SK-N-SH treated with all-trans-retinoic acid at 6 μM for 48 hours (cell line): ENCODE results near the gene OGT.

Experiments
- ATAC-seq: fragments of 200-7000 bp; cut with Tn5 transposase; 3 replicates; pipeline ENCODE4 v1.9.1; 2020; ENCODE audit warnings: mild to moderate bottlenecking, moderate library complexity
- BACH2 ChIP-seq: fragments of 250-450 bp; sonication (Bioruptor Pico); IDR thresholded peaks from 2 replicates; pipeline ENCODE4 v1.9.0; 2021; ENCODE audit warnings: mild to moderate bottlenecking, borderline replicate concordance
- CSDC2 ChIP-seq: fragments of 250-450 bp; sonication (Bioruptor Pico); IDR thresholded peaks from 2 replicates; pipeline ENCODE4 v1.5.0; 2020; ENCODE audit warnings: mild to moderate bottlenecking, moderate library complexity
- CSRNP3 ChIP-seq: fragments of 250-450 bp; sonication (Bioruptor Pico); IDR thresholded peaks from 2 replicates; pipeline ENCODE4 v1.5.1; 2021; ENCODE audit warnings: mild to moderate bottlenecking, moderate library complexity
- ESRRG ChIP-seq: fragments of 250-450 bp; sonication (Bioruptor Pico); IDR thresholded peaks from 2 replicates; pipeline ENCODE4 v1.6.1; 2021; ENCODE audit warnings: mild to moderate bottlenecking
- GLIS3 ChIP-seq: fragments of 250-450 bp; sonication (Bioruptor Pico); IDR thresholded peaks from 2 replicates; pipeline ENCODE4 v1.5.0; 2020; ENCODE audit warnings: mild to moderate bottlenecking, moderate library complexity
- ISL1 ChIP-seq: fragments of 250-450 bp; sonication (Bioruptor Pico); IDR thresholded peaks from 2 replicates; pipeline ENCODE4 v2.1.2; 2022; ENCODE audit warnings: mild to moderate bottlenecking, moderate library complexity
- POU6F1 ChIP-seq: fragments of 250-450 bp; sonication (Bioruptor Pico); IDR thresholded peaks from 2 replicates; pipeline ENCODE4 v1.8.0; 2021; ENCODE audit warnings: low read depth, mild to moderate bottlenecking, moderate library complexity, borderline replicate concordance
- PPARA ChIP-seq: fragments of 250-450 bp; sonication (Bioruptor Pico); IDR thresholded peaks from 2 replicates; pipeline ENCODE4 v1.5.0; 2020; ENCODE audit warnings: mild to moderate bottlenecking, borderline replicate concordance
- RARB ChIP-seq: fragments of 250-450 bp; sonication (Bioruptor Pico); IDR thresholded peaks from 2 replicates; pipeline ENCODE4 v1.8.0; 2021; ENCODE audit warnings: mild to moderate bottlenecking, moderate library complexity
- TCF4 ChIP-seq: fragments of 250-450 bp; sonication (Bioruptor Pico); IDR thresholded peaks from 2 replicates; pipeline ENCODE4 v1.8.0; 2021; ENCODE audit warnings: mild to moderate bottlenecking, moderate library complexity, borderline replicate concordance
- TOX ChIP-seq: fragments of 250-450 bp; sonication (Bioruptor Pico); IDR thresholded peaks from 2 replicates; pipeline ENCODE4 v1.8.0; 2021; ENCODE audit warnings: mild to moderate bottlenecking, moderate library complexity, borderline replicate concordance
- TSHZ2 ChIP-seq: fragments of 250-450 bp; sonication (Bioruptor Pico); IDR thresholded peaks from 2 replicates; pipeline ENCODE4 v1.5.0; 2020; ENCODE audit warnings: mild to moderate bottlenecking, moderate library complexity
- ZC3H10 ChIP-seq: fragments of 250-450 bp; sonication (Bioruptor Pico); IDR thresholded peaks from 2 replicates; pipeline ENCODE4 v1.5.1; 2021; ENCODE audit warnings: mild to moderate bottlenecking, moderate library complexity
- ZFP3 ChIP-seq: fragments of 250-450 bp; sonication (Bioruptor Pico); IDR thresholded peaks from 2 replicates; pipeline ENCODE4 v1.5.0; 2020; ENCODE audit warnings: mild to moderate bottlenecking, moderate library complexity
- ZNF565 ChIP-seq: fragments of 450-650 bp; formaldehyde crosslinking; conservative IDR thresholded peaks from 2 replicates; pipeline ENCODE4 v1.5.0; 2020; ENCODE audit warnings: low read depth, mild to moderate bottlenecking, moderate library complexity
- ZNF70 ChIP-seq: fragments of 450-650 bp; formaldehyde crosslinking; IDR thresholded peaks from 2 replicates; pipeline ENCODE4 v1.5.0; 2020; ENCODE audit warnings: mild to moderate bottlenecking, moderate library complexity
- ZNF8 ChIP-seq: fragments of 450-650 bp; formaldehyde crosslinking; IDR thresholded peaks from 2 replicates; pipeline ENCODE4 v1.5.0; 2020; ENCODE audit warnings: mild to moderate bottlenecking, moderate library complexity
- TF ChIP-seq, protein P1 (sequence below): fragments of 250-450 bp; sonication (Bioruptor Pico); IDR thresholded peaks from 2 replicates; pipeline ENCODE4 v1.8.0; 2020; ENCODE audit warnings: mild to moderate bottlenecking, moderate library complexity, borderline replicate concordance
- TF ChIP-seq, protein P2 (sequence below): fragments of 250-450 bp; sonication (Bioruptor Pico); IDR thresholded peaks from 2 replicates; pipeline ENCODE4 v1.5.1; 2020; ENCODE audit warnings: low read depth, mild to moderate bottlenecking, moderate library complexity

OGT gene

GRCh38 chrX:71549986-71550385 is 17.1 kb downstream of the OGT start:
- TF ChIP-seq ZC3H10 (no peak), ISL1 (no peak), ZNF565 (CRISPR knock-in tag) (no peak), BACH2 (CRISPR knock-in tag) (no peak), TSHZ2 (CRISPR knock-in tag) (no peak), CSDC2 (CRISPR knock-in tag) (no peak), ESRRG (CRISPR knock-in tag) (no peak), TCF4 (no peak), ZNF8 (CRISPR knock-in tag) (no peak), POU6F1 (no peak), PPARA (CRISPR knock-in tag) (no peak), ZFP3 (CRISPR knock-in tag) (no peak), GLIS3 (CRISPR knock-in tag) (no peak), CSRNP3 (CRISPR knock-in tag) (no peak), TOX (no peak), RARB (CRISPR knock-in tag) (no peak), ZNF70 (CRISPR knock-in tag) (no peak)
- TF ChIP-seq, protein P1, sequence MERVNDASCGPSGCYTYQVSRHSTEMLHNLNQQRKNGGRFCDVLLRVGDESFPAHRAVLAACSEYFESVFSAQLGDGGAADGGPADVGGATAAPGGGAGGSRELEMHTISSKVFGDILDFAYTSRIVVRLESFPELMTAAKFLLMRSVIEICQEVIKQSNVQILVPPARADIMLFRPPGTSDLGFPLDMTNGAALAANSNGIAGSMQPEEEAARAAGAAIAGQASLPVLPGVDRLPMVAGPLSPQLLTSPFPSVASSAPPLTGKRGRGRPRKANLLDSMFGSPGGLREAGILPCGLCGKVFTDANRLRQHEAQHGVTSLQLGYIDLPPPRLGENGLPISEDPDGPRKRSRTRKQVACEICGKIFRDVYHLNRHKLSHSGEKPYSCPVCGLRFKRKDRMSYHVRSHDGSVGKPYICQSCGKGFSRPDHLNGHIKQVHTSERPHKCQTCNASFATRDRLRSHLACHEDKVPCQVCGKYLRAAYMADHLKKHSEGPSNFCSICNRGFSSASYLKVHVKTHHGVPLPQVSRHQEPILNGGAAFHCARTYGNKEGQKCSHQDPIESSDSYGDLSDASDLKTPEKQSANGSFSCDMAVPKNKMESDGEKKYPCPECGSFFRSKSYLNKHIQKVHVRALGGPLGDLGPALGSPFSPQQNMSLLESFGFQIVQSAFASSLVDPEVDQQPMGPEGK (CRISPR knock-in tag): no peak
- TF ChIP-seq, protein P2, sequence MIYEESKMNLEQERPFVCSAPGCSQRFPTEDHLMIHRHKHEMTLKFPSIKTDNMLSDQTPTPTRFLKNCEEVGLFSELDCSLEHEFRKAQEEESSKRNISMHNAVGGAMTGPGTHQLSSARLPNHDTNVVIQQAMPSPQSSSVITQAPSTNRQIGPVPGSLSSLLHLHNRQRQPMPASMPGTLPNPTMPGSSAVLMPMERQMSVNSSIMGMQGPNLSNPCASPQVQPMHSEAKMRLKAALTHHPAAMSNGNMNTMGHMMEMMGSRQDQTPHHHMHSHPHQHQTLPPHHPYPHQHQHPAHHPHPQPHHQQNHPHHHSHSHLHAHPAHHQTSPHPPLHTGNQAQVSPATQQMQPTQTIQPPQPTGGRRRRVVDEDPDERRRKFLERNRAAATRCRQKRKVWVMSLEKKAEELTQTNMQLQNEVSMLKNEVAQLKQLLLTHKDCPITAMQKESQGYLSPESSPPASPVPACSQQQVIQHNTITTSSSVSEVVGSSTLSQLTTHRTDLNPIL (CRISPR knock-in tag): no peak

GRCh38 chrX:71550578-71550977 is 17.7 kb downstream of the OGT start:
- no peak; the same call in 1 of the 3 replicates for ATAC-seq
- TF ChIP-seq, protein P1 (CRISPR knock-in tag): no peak
- TF ChIP-seq ISL1: peak; percentile 67
- TF ChIP-seq CSRNP3 (CRISPR knock-in tag): no peak

More at GRCh38 chrX:71549986-71550385, 17.1 kb downstream of the OGT start:
- ATAC-seq: no peak
